Right renal pelvis (tissue), 4 donors: ENCODE measurements around the gene RCAN1. TPM values are rescaled to one million over a fixed set of nuclear protein-coding genes. Genes with fewer than 3 reads are reported as not detected.
"Not testable (repeated sequence)": the region's sequence is repeated elsewhere in the genome, so short reads cannot be mapped to it uniquely, and the experiment has no call there.

Experiments used
- DNase-seq, 4 donors: peaks; one replicate each; pipeline ENCODE4 v3.0.0-alpha.2; 2013; ENCODE audit warnings: low read depth in 4 of 4, low spot score in 3 of 4, missing footprints in 1 of 4
- polyA plus RNA-seq, 4 donors: library from polyadenylated mRNA; unstranded; fragments of 120-200 nt; gene quantifications; one replicate each; pipeline ENCODE4 v1.2.1, GENCODE V29; 2013; ENCODE audit not compliant: insufficient read length in 4 of 4

RCAN1 gene
- polyA plus RNA-seq, 4 donors, result 34.8 to 39.6 (median 37.2) TPM

GRCh38 chr21:34520281-34520680, 94.6 kb downstream of the RCAN1 start:
- DNase-seq, result no peak

- DNase-seq, result no peak
Measured at GRCh38 chr21:34519694-34520093, 95.2 kb downstream of the RCAN1 start.

- DNase-seq, result no peak
Measured at GRCh38 chr21:34519016-34519415, 95.9 kb downstream of the RCAN1 start.

GRCh38 chr21:34518301-34518700, 96.6 kb downstream of the RCAN1 start:
- no peak for DNase-seq

- DNase-seq, result no peak
Measured at GRCh38 chr21:34517491-34518245, 97.2 kb downstream of the RCAN1 start.

GRCh38 chr21:34517039-34517438, 97.9 kb downstream of the RCAN1 start:
- no peak for DNase-seq

- no peak for DNase-seq
Measured at GRCh38 chr21:34514576-34515115, 100.3 kb downstream of the RCAN1 start.

- no peak for DNase-seq
Measured at GRCh38 chr21:34513129-34513675, 101.7 kb downstream of the RCAN1 start.

GRCh38 chr21:34511787-34512455, 103.0 kb downstream of the RCAN1 start, which contains the start of gene KCNE1:
Gene KCNE1, minus strand, starts transcription at chr21:34512210. Its CDS starts 62,576 bp downstream, at chr21:34449634.
- DNase-seq, result no peak

- DNase-seq, result no peak
Measured at GRCh38 chr21:34511181-34511580, 103.7 kb downstream of the RCAN1 start.

- no peak for DNase-seq
Measured at GRCh38 chr21:34510148-34511142, 104.5 kb downstream of the RCAN1 start.

- no peak for DNase-seq
Measured at GRCh38 chr21:34509151-34509550, 105.8 kb downstream of the RCAN1 start.

- DNase-seq, result no peak
Measured at GRCh38 chr21:34504595-34504994, 110.3 kb downstream of the RCAN1 start.

- no peak for DNase-seq
Measured at GRCh38 chr21:34502480-34503106, 112.3 kb downstream of the RCAN1 start.

GRCh38 chr21:34501716-34502115, 113.2 kb downstream of the RCAN1 start:
- no peak for DNase-seq

- no peak for DNase-seq
Measured at GRCh38 chr21:34500191-34500590, 114.7 kb downstream of the RCAN1 start.

- no peak for DNase-seq
Measured at GRCh38 chr21:34499116-34499515, 115.8 kb downstream of the RCAN1 start.

- no peak for DNase-seq
Measured at GRCh38 chr21:34498623-34499022, 116.3 kb downstream of the RCAN1 start.

- DNase-seq, result not testable (repeated sequence)
Measured at GRCh38 chr21:34483854-34484253, 131.1 kb downstream of the RCAN1 start.

GRCh38 chr21:34483435-34483834, 131.5 kb downstream of the RCAN1 start:
- not testable (repeated sequence) for DNase-seq
